SK-N-SH (cell line): ENCODE results near the gene ENOX1.

ENCODE experiments used
- EP300 ChIP-seq, 2 experiments: IDR thresholded peaks; 2 replicates each; pipeline versions ENCODE4 v1.4.0 to v1.6.1; 2012; ENCODE audit warnings: borderline replicate concordance in 1 of 2, low read depth in 1 of 2, low read length in 1 of 2
- EZH2phosphoT487 ChIP-seq: fragments of 200-600 bp; sonication (generic); IDR thresholded peaks from 2 replicates; pipeline ENCODE4 v1.6.1; 2017; ENCODE audit warnings: low read depth, mixed run types, mild to moderate bottlenecking, antibody characterized with exemption, moderate library complexity, borderline replicate concordance

GRCh38 chr13:43797869-43798268, 11.1 kb upstream of the ENOX1 start:
- TF ChIP-seq EP300 (IDR thresholded peaks at IDR 0.05; ENCODE audit: borderline replicate concordance in 1 of 2, low read depth in 1 of 2, low read length in 1 of 2) (no peak), EZH2phosphoT487 (no peak)
